HUES48 (cell line): ENCODE measurements around the gene SPIN4.

Source experiments
- H3K27ac ChIP-seq: one replicate; pipeline ENCODE4 v1.7.0; 2013; ENCODE audit warnings: low read depth, low read length, inconsistent platforms
- H3K27me3 ChIP-seq: 2 replicates; pipeline ENCODE4 v1.6.1; 2013; ENCODE audit warnings: mild to moderate bottlenecking, low read length; ENCODE audit not compliant: control insufficient read depth, insufficient read depth
- H3K36me3 ChIP-seq: 2 replicates; pipeline ENCODE4 v1.6.1; 2013; ENCODE audit warnings: low read length; ENCODE audit not compliant: control insufficient read depth, insufficient read depth
- H3K4me1 ChIP-seq: 2 replicates; pipeline ENCODE4 v1.6.1; 2013; ENCODE audit warnings: mild to moderate bottlenecking, low read length; ENCODE audit not compliant: control insufficient read depth, insufficient read depth
- H3K4me3 ChIP-seq: 2 replicates; pipeline ENCODE4 v1.5.1; 2013; ENCODE audit warnings: mild to moderate bottlenecking, low read depth, low read length
- H3K9ac ChIP-seq: 2 replicates; pipeline ENCODE4 v1.6.1; 2013; ENCODE audit warnings: mild to moderate bottlenecking, low read depth, low read length, moderate library complexity
- H3K9me3 ChIP-seq: 2 replicates; pipeline ENCODE4 v1.6.1; 2013; ENCODE audit warnings: low read length; ENCODE audit not compliant: control insufficient read depth, insufficient read depth

Gene SPIN4

DNA sequence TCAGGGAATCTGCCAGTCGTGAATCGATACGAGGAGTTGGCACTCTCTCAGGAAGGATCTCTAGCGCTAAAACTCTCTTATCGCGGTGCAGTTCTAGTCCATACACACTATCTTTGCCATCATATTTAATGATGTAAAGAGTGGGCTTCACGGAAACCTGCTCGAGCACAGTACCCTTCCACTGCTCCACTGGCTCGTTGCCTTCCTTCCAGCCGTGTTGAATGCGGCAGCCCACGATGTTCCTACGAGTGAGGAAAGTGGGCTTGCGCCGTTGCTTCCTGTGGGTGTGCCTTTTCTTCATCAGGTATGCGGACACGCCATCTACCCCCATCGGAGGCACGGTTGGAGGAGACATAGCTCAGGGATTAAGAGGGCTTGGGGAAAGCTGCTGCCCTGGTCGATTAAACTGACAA lies 661 bp downstream of the SPIN4 start:
- Histone ChIP-seq H3K27ac (peak overlapping the region; percentile 91), H3K4me1 (0 out of 2 replicates have a peak, but pooled peaks cover 3% of the 10 kb centered on the region), H3K36me3 (no peaks in the 10 kb centered on the region), H3K4me3 (peak overlapping the region; percentile 83), H3K9me3 (peaks cover 35% of the 10 kb centered on the region), H3K27me3 (no peaks in the 10 kb centered on the region), H3K9ac (peak overlapping the region; percentile 61)

DNA sequence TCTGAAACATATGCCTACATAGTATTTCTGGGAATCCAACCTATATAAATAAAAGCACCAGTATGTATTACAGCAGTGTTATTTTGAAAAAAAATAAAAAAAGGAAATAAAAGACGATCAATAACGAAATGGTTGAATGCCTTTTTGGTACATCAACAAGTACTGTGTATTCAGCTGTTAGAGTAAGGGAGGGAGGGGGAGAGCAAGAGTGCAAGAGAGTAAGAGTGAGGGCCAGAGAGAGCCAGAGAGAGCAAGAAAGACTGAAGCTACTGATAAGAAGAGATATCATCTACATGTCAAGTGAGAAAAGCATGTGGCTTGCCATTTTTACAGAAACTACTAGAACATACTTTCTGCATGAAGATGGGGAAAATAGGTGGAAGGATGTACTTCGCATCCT lies 1.8 kb downstream of the SPIN4 start:
- H3K9me3 ChIP-seq: peaks cover 24% of the 10 kb centered on the region; the same call in 1 of the 2 replicates
- no peaks in the 10 kb centered on the region for H3K36me3 ChIP-seq
- H3K27me3 ChIP-seq: no peaks in the 10 kb centered on the region
- peak overlapping the region; percentile 83 for H3K4me3 ChIP-seq
- 0 out of 2 replicates have a peak, but pooled peaks cover 3% of the 10 kb centered on the region for H3K4me1 ChIP-seq
- H3K27ac ChIP-seq: no peak overlapping the region
- H3K9ac ChIP-seq: no peak overlapping the region

DNA sequence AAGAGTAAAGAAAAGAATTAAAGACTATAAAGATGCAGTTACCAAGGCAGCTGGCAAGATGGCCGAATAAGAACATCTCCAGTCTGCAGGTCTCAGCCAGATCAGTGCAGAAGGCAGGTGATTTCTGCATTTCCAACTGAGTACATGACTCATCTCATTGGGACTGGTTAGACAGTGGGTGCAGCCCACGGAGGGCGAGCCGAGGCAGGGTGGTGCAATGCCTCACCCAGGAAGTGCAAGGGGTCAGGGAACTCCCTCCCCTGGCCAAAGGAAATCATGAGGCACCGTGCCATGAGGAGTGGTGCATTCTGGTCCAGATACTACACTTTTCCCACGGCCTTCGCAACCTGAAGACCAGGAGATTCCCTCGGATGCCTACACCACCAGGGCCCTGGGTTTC lies 20.5 kb downstream of the SPIN4 start:
- H3K9me3 ChIP-seq: peaks cover 31% of the 10 kb centered on the region
- no peak overlapping the region for H3K9ac ChIP-seq
- no peaks in the 10 kb centered on the region for H3K27me3 ChIP-seq
- H3K27ac ChIP-seq: no peak overlapping the region
- no peak overlapping the region for H3K4me3 ChIP-seq
- H3K4me1 ChIP-seq: no peaks in the 10 kb centered on the region
- H3K36me3 ChIP-seq: no peaks in the 10 kb centered on the region

DNA sequence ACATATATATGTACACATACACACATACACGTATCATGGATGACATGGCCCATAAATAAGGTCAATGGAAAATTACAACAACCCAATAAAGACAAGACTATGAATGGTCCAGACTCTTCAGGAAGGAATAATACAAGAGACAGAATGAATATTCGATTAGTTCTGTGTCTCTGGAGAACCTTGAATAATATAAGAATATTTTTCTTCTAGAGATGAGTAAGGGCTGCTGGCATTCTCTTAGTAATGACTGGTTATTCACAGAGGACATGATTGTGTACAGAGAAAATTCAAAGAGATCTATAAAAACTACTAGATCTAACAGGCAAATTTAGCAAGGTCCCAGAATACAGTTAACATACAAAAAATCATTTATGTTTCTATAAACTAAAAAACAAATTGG lies 23.3 kb downstream of the SPIN4 start:
- H3K36me3 ChIP-seq: no peaks in the 10 kb centered on the region
- H3K27ac ChIP-seq: no peak overlapping the region
- no peak overlapping the region for H3K9ac ChIP-seq
- H3K9me3 ChIP-seq: peaks cover 54% of the 10 kb centered on the region
- H3K27me3 ChIP-seq: no peaks in the 10 kb centered on the region
- no peak overlapping the region for H3K4me3 ChIP-seq
- H3K4me1 ChIP-seq: no peaks in the 10 kb centered on the region

DNA sequence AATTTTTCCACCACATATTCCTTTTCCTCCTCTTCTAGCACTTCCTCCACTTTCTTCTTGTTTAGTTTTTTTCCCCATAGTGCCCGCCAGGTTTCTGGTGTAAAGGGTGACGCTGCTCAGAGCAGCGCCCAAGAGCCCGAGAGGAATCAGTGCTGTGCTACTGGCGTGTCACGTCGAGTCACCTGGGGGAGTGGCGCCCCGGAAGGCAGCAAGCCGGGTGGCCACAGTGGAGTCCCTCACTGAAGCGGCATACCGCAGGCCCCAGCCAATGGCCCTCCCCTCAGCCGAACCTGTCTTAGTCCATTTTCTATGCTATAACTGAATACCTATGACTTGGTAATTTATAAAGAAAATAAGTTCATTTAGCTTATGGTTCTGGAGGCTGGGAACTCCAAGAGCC lies 51.5 kb downstream of the SPIN4 start:
- Histone ChIP-seq H3K9me3 (peaks cover 38% of the 10 kb centered on the region), H3K4me1 (no peaks in the 10 kb centered on the region), H3K27me3 (no peaks in the 10 kb centered on the region), H3K36me3 (no peaks in the 10 kb centered on the region), H3K4me3 (no peak overlapping the region), H3K27ac (no peak overlapping the region), H3K9ac (no peak overlapping the region)
